Measurements from ENCODE around the gene EXT2. TPM values are rescaled to one million over a fixed set of nuclear protein-coding genes. Genes with fewer than 3 reads are reported as not detected.

The EXT2 gene
- 10 to 100 TPM; 21.4 to 23.5 (median 21.6) TPM for total RNA-seq
- 10 to 100 TPM; 11.0 to 15.1 (median 13.1) TPM for polyA plus RNA-seq
- long read RNA-seq, donor 1, transcript EXT2-210 (14 exons, 3,136 nt): major isoform, 21 of 24 reads
- long read RNA-seq, donor 1, partial matches to known transcripts: 2 of 24 reads
- long read RNA-seq, donor 1, other reads (novel, unspliced or antisense): 0 of 24 reads
- long read RNA-seq, donor 2, transcript EXT2-210 (14 exons, 3,136 nt): major isoform, 46 of 63 reads
- long read RNA-seq, donor 2, partial matches to known transcripts: 7 of 63 reads
- long read RNA-seq, donor 2, other reads (novel, unspliced or antisense): 10 of 63 reads

DNA sequence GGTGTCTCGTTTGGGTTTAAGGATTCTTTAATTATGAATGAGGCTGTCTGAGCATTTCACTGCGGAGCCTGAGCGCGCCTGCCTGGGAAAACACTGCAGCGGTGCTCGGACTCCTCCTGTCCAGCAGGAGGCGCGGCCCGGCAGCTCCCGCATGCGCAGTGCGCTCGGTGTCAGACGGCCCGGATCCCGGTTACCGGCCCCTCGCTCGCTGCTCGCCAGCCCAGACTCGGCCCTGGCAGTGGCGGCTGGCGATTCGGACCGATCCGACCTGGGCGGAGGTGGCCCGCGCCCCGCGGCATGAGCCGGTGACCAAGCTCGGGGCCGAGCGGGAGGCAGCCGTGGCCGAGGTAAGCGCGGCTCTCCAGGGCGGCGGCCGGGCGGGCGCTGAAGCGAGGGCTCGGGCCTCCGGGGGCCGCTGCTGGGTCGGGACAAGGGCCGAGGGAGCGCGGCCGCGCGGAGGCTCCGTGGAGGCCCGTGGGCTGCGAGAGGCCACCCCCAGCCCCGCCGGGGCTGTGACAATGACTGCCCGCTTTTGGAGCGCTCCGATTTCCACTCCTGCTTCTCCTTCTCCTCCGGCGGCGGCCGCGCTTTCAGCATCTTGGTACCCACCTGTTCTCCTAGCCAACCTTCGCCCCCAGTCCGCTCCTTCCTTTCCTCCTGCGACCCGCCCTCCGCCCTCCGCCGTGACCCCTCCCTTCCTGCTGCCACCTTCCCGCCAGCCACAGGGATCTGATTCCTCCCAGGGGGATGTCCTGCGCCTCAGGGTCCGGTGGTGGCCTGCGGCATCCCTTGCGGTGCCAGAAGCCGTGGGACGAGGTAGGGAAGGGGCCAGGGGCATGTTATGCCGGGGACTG, at the start of gene EXT2:
EXT2 (plus strand) TSS at position 173 of the 854 bp plus-strand sequence. CDS start 12,035 bp downstream, outside the sequence.
- TF ChIP-seq, protein P1, sequence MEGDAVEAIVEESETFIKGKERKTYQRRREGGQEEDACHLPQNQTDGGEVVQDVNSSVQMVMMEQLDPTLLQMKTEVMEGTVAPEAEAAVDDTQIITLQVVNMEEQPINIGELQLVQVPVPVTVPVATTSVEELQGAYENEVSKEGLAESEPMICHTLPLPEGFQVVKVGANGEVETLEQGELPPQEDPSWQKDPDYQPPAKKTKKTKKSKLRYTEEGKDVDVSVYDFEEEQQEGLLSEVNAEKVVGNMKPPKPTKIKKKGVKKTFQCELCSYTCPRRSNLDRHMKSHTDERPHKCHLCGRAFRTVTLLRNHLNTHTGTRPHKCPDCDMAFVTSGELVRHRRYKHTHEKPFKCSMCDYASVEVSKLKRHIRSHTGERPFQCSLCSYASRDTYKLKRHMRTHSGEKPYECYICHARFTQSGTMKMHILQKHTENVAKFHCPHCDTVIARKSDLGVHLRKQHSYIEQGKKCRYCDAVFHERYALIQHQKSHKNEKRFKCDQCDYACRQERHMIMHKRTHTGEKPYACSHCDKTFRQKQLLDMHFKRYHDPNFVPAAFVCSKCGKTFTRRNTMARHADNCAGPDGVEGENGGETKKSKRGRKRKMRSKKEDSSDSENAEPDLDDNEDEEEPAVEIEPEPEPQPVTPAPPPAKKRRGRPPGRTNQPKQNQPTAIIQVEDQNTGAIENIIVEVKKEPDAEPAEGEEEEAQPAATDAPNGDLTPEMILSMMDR (IDR thresholded peaks at IDR 0.05): peak; percentile 88
- H3K27ac ChIP-seq: peak within 1 kb of the TSS; percentile 85
- DNase-seq (peak; percentile 89 to 95), ATAC-seq (peak; percentile 98 to 99 (median 98))
- no peaks in the 10 kb centered on the region for H3K27me3 ChIP-seq (ENCODE audit: insufficient read depth in 3 of 3, low read length in 2 of 3)
- peaks cover 21% of the 10 kb centered on the region for H3K4me1 ChIP-seq
- intact Hi-C loops (cut with DNase I): loop anchor here (2.0 to 10.0 kb wide), 3 partner anchors 37 to 519 kb away; no protein-coding TSS in a partner anchor
- no peaks in the 10 kb centered on the region for H3K9me3 ChIP-seq
- no peaks in the 10 kb centered on the region for H3K36me3 ChIP-seq (ENCODE audit: insufficient read depth in 1 of 2, low read depth in 1 of 2)
- peak within 1 kb of the TSS; percentile 95 for H3K4me3 ChIP-seq
- 0% methylated on average over 50 to 83 of the region's 83 CpGs for whole genome bisulfite sequencing, 3 donors

DNA sequence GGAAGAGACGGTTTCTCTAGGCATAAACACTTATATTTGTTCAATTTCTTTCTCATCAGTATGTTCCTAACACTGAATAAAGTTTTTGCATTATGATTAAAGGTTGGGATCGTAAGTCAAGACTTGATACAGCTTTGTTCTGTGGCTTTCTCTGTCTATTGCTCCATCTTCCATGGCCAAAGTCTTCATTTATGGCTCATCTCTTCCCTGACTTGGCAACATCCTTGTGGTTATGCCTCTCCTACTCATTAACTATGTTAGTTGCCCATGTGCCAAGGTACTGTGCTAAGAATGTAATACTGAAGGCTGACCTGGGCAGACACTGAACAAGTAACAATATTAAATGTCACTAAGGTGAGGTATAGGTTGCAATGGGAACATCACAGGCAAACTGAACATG, 49.3 kb upstream of the EXT2 start:
- H3K9me3 ChIP-seq: no peaks in the 10 kb centered on the region
- intact Hi-C loops (cut with DNase I): no loop called here
- ATAC-seq: no peak

DNA sequence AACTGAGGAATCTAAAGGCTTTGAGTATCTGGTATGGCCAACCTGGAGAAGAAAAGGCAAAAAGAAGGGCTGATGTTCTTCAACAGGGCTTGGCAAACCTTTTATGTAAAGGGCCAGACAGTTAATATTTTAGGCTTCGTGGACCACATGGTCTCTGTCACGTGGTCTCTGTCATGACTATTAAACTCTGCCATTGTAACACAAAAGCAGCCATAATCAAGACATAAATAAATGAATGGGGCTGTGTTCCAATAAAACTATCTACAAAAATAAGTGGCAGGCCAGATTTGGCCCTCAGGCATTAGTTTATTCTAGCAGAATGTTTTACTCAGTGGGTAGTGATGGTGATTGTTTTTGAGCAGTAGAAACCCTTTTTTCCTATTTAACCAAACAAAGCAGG, 48.2 kb upstream of the EXT2 start:
- WGBS, 3 donors: 66 to 74% (median 73%) methylated on average over 2 of the region's 2 CpGs
- Histone ChIP-seq H3K27me3 (ENCODE audit: insufficient read depth in 3 of 3, low read length in 2 of 3) (no peaks in the 10 kb centered on the region), H3K27ac (no peak overlapping the region), H3K4me3 (no peak overlapping the region), H3K9me3 (no peaks in the 10 kb centered on the region), H3K36me3 (ENCODE audit: insufficient read depth in 1 of 2, low read depth in 1 of 2) (no peaks in the 10 kb centered on the region), H3K4me1 (no peaks in the 10 kb centered on the region)
- TF ChIP-seq, protein P1 (IDR thresholded peaks at IDR 0.05): no peak
- intact Hi-C loops (cut with DNase I): no loop called here
- DNase-seq (no peak), ATAC-seq (no peak)

More for the DNA sequence above, 49.3 kb upstream of the EXT2 start:
- no peaks in the 10 kb centered on the region for H3K27me3 ChIP-seq (ENCODE audit: insufficient read depth in 3 of 3, low read length in 2 of 3)
- TF ChIP-seq, protein P1 (IDR thresholded peaks at IDR 0.05): no peak
- H3K27ac ChIP-seq: no peak overlapping the region
- H3K4me3 ChIP-seq: no peak overlapping the region
- no peaks in the 10 kb centered on the region for H3K36me3 ChIP-seq (ENCODE audit: insufficient read depth in 1 of 2, low read depth in 1 of 2)
- H3K4me1 ChIP-seq: no peaks in the 10 kb centered on the region
- DNase-seq: no peak
- 81 to 90% (median 84%) methylated on average over 2 of the region's 2 CpGs for WGBS, 3 donors

DNA sequence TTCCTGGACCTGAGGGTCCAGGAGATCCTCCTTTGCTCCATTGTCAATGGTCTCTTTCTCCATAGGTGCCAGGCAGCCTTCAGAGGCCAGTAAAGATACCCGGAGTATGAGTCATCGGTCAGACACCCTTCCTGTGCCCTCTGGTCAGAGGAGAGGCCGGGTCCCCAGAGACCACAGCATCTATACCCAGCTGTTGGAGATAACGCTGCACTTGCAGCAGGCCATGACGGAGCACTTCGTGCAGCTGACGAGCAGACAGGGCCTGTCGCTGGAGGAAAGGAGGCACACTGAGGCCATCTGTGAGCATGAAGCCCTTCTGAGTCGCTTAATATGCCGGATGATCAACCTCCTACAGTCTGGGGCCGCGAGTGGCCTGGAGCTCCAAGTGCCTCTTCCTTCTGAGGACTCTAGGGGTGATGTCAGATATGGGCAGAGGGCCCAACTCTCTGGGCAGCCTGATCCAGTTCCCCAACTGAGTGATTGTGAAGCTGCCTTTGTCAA, 47.5 kb upstream of the EXT2 start, which contains the start of gene ACCSL:
ACCSL (plus strand) TSS at position 51 of the 501 bp plus-strand sequence; CDS start at position 107, 56 bp downstream.
- Histone ChIP-seq H3K27ac (no peak within 1 kb of the TSS), H3K36me3 (ENCODE audit: insufficient read depth in 1 of 2, low read depth in 1 of 2) (no peaks in the 10 kb centered on the region), H3K9me3 (no peaks in the 10 kb centered on the region), H3K4me1 (no peaks in the 10 kb centered on the region), H3K27me3 (ENCODE audit: insufficient read depth in 3 of 3, low read length in 2 of 3) (no peaks in the 10 kb centered on the region), H3K4me3 (no peak within 1 kb of the TSS)
- ATAC-seq (no peak), DNase-seq (no peak)
- 71 to 80% (median 78%) methylated on average over 12 of the region's 12 CpGs for WGBS, 3 donors
- intact Hi-C loops (cut with DNase I): no loop called here
- TF ChIP-seq, protein P1 (IDR thresholded peaks at IDR 0.05): no peak

All from psoas muscle (tissue), 8 donors.